Upper lobe of left lung (tissue), 6 donors: ENCODE data around the gene ZIC4. TPM values are rescaled to one million over a fixed set of nuclear protein-coding genes. Genes with fewer than 3 reads are reported as not detected.

Source experiments
- ATAC-seq, 2 donors: fragments of 200-7000 bp; cut with Tn5 transposase; one replicate each; pipeline ENCODE4 v1.9.1; 2022; ENCODE audit warnings: mild to moderate bottlenecking in 2 of 2, moderate library complexity in 2 of 2; ENCODE audit not compliant: low FRiP score in 2 of 2
- DNase-seq, 2 donors: peaks; one replicate each; pipeline ENCODE4 v3.0.0-alpha.2; 2019 to 2020
- H3K27ac ChIP-seq, 4 donors: fragments of 200-600 bp; sonication (generic); one replicate each; pipeline ENCODE4 v1.5.1; 2016 to 2019
- H3K27me3 ChIP-seq, 4 donors: fragments of 200-600 bp; sonication (generic); one replicate each; pipeline ENCODE4 v1.5.1; 2017 to 2019
- H3K36me3 ChIP-seq, 4 donors: fragments of 200-600 bp; sonication (generic); one replicate each; pipeline ENCODE4 v1.5.1; 2016 to 2019
- H3K4me1 ChIP-seq, 4 donors: fragments of 200-600 bp; sonication (generic); one replicate each; pipeline ENCODE4 v1.5.1; 2018 to 2019
- H3K4me3 ChIP-seq, 4 donors: fragments of 200-600 bp; sonication (generic); one replicate each; pipeline ENCODE4 v1.5.1; 2017 to 2019; ENCODE audit warnings: mild to moderate bottlenecking in 2 of 4, moderate library complexity in 1 of 4
- H3K9me3 ChIP-seq, 4 donors: fragments of 200-600 bp; sonication (generic); one replicate each; pipeline ENCODE4 v1.5.1; 2018 to 2019
- CTCF ChIP-seq, 6 experiments: fragments of 450-650 bp in 4 of 6; fragments of 200-600 bp in 2 of 6; sonication (generic) in 2 of 6; IDR thresholded peaks; one replicate each; pipeline ENCODE4 v1.5.1; 2016 to 2019; ENCODE audit warnings: antibody characterized with exemption in 6 of 6
- EP300 ChIP-seq, 4 donors: sonication (generic); formaldehyde crosslinking; IDR thresholded peaks; one replicate each; pipeline ENCODE4 v1.5.1; 2017; ENCODE audit warnings: antibody characterized with exemption in 4 of 4, control low read depth in 2 of 4
- POLR2A ChIP-seq, 4 donors: fragments of 450-650 bp; IDR thresholded peaks; one replicate each; pipeline ENCODE4 v1.5.1; 2016 to 2017; ENCODE audit warnings: antibody characterized with exemption in 4 of 4, mild to moderate bottlenecking in 2 of 4
- POLR2AphosphoS5 ChIP-seq, 2 donors: sonication (generic); formaldehyde crosslinking; IDR thresholded peaks; one replicate each; pipeline ENCODE4 v1.5.1; 2017; ENCODE audit warnings: antibody characterized with exemption in 2 of 2
- WGBS, 2 donors: methylation state at CpG; one replicate each; pipeline ENCODE4 v1.1.5; 2017 to 2018; 5-methylcytosine and 5-hydroxymethylcytosine counted together
- total RNA-seq, 6 donors: library from RNA; depleted of rRNA in 4 of 6; stranded (reverse); fragments of >200 nt in 4 of 6; gene quantifications; one replicate each; pipeline versions ENCODE4 v1.1.0 to v1.2.1, GENCODE V29; 2016 to 2021
- donor health status: DM: no; HTN: no; CAD: no; lungs with moderate emphysema.
- donor health status: DM: no; HTN: yes; CAD: no; lungs with severe emphysema.

The ZIC4 gene
- total RNA-seq, 6 donors from 2014 or later = not detected

- 54 to 74% methylated on average over 2 of the region's 2 CpGs for WGBS, 2 donors
- ATAC-seq = no peak
- peaks cover 0 to 12% (median 6%) of the 10 kb centered on the region in 4 donors for H3K27me3 ChIP-seq
These were observed 55.0 kb downstream of the ZIC4 start for GRCh38 chr3:147351301-147351700.

GRCh38 chr3:147348976-147349375 is 57.4 kb downstream of the ZIC4 start:
- DNase-seq (no peak), ATAC-seq (no peak)
- Histone ChIP-seq H3K36me3 (no peaks in the 10 kb centered on the region), H3K4me1 (no peaks in the 10 kb centered on the region), H3K27ac (no peak overlapping the region), H3K9me3 (no peaks in the 10 kb centered on the region), H3K27me3 (no peaks in the 10 kb centered on the region), H3K4me3 (no peak overlapping the region)
- no peak for TF ChIP-seq POLR2A (IDR thresholded peaks at IDR 0.05)
- WGBS, 2 donors = 76% methylated on average over 1 of the region's 1 CpG

More at GRCh38 chr3:147351301-147351700, 55.0 kb downstream of the ZIC4 start:
- no peak overlapping the region for H3K27ac ChIP-seq
- no peaks in the 10 kb centered on the region for H3K4me1 ChIP-seq
- TF ChIP-seq POLR2A (IDR thresholded peaks at IDR 0.05) (no peak), CTCF (IDR thresholded peaks at IDR 0.05) (no peak), EP300 (IDR thresholded peaks at IDR 0.05) (no peak), POLR2AphosphoS5 (IDR thresholded peaks at IDR 0.05) (no peak)
- no peak for DNase-seq
- no peak overlapping the region for H3K4me3 ChIP-seq
- no peaks in the 10 kb centered on the region for H3K36me3 ChIP-seq
- no peaks in the 10 kb centered on the region for H3K9me3 ChIP-seq

- TF ChIP-seq POLR2AphosphoS5 (IDR thresholded peaks at IDR 0.05) (no peak), POLR2A (IDR thresholded peaks at IDR 0.05) (no peak), CTCF (IDR thresholded peaks at IDR 0.05) (no peak), EP300 (IDR thresholded peaks at IDR 0.05) (no peak)
- no peaks in the 10 kb centered on the region for H3K27me3 ChIP-seq
- no peak overlapping the region for H3K27ac ChIP-seq
- ATAC-seq (no peak), DNase-seq (no peak)
- H3K36me3 ChIP-seq = no peaks in the 10 kb centered on the region
- H3K4me1 ChIP-seq = no peaks in the 10 kb centered on the region
- no peaks in the 10 kb centered on the region for H3K9me3 ChIP-seq
- H3K4me3 ChIP-seq = no peak overlapping the region
- WGBS, 2 donors = 71 to 79% methylated on average over 1 of the region's 1 CpG
These were observed 62.4 kb downstream of the ZIC4 start for GRCh38 chr3:147343926-147344325.

- no peak overlapping the region for H3K4me3 ChIP-seq
- DNase-seq = no peak
- H3K36me3 ChIP-seq = no peaks in the 10 kb centered on the region
- WGBS, 2 donors = 48 to 80% methylated on average over 1 to 2 of the region's 2 CpGs
- H3K27me3 ChIP-seq = no peaks in the 10 kb centered on the region
- no peaks in the 10 kb centered on the region for H3K9me3 ChIP-seq
- no peak for ATAC-seq
- TF ChIP-seq POLR2AphosphoS5 (IDR thresholded peaks at IDR 0.05) (no peak), POLR2A (IDR thresholded peaks at IDR 0.05) (no peak), CTCF (IDR thresholded peaks at IDR 0.05) (no peak), EP300 (IDR thresholded peaks at IDR 0.05) (no peak)
- H3K4me1 ChIP-seq = no peaks in the 10 kb centered on the region
- no peak overlapping the region for H3K27ac ChIP-seq
These were observed 64.6 kb downstream of the ZIC4 start for GRCh38 chr3:147341727-147342126.

GRCh38 chr3:147336543-147337278 is 69.6 kb downstream of the ZIC4 start:
- no peak for ATAC-seq
- Histone ChIP-seq H3K27me3 (no peaks in the 10 kb centered on the region), H3K36me3 (no peaks in the 10 kb centered on the region), H3K4me3 (no peak overlapping the region), H3K9me3 (no peaks in the 10 kb centered on the region), H3K4me1 (peaks cover 0 to 3% (median 0%) of the 10 kb centered on the region in 4 donors), H3K27ac (peak overlapping the region in 1 of 4 donors; percentile 38)
- WGBS, 2 donors = 38 to 42% methylated on average over 4 of the region's 4 CpGs
- DNase-seq = no peak
- TF ChIP-seq POLR2A (IDR thresholded peaks at IDR 0.05) = no peak
- TF ChIP-seq POLR2AphosphoS5 (IDR thresholded peaks at IDR 0.05) = peak in 1 of 2 donors; percentile 34
- peak in 1 of 4 donors; percentile 77 for TF ChIP-seq EP300 (IDR thresholded peaks at IDR 0.05)
- no peak for TF ChIP-seq CTCF (IDR thresholded peaks at IDR 0.05)

Other genes starting within 250 kb of the ZIC4 start
- not detected for gene ZIC1, start 2.8 kb upstream of the ZIC4 start, total RNA-seq